Mesothelial cell of epicardium (in vitro differentiated cells): ENCODE measurements around the gene SNTG2. TPM values are rescaled to one million over a fixed set of nuclear protein-coding genes. Genes with fewer than 3 reads are reported as not detected.
"Not testable (repeated sequence)": the region's sequence is repeated elsewhere in the genome, so short reads cannot be mapped to it uniquely, and the experiment has no call there.

Source experiments
- DNase-seq, 2 experiments: peaks; one replicate each; pipeline ENCODE4 v3.0.0; 2021; ENCODE audit warnings: low spot score in 2 of 2; ENCODE audit not compliant: unreplicated experiment in 2 of 2
- H3K27ac Mint-ChIP-seq: 2 replicates; pipeline ENCODE4 v1.8.0; 2021; ENCODE audit warnings: mixed read lengths
- H3K27me3 Mint-ChIP-seq: 2 replicates; pipeline ENCODE4 v1.8.0; 2021; ENCODE audit warnings: low read depth, mixed read lengths
- H3K36me3 Mint-ChIP-seq: 2 replicates; pipeline ENCODE4 v1.8.0; 2021; ENCODE audit warnings: mixed read lengths
- H3K4me1 Mint-ChIP-seq: 2 replicates; pipeline ENCODE4 v1.8.0; 2021; ENCODE audit warnings: mixed read lengths
- H3K4me3 Mint-ChIP-seq: 2 replicates; pipeline ENCODE4 v1.8.0; 2021; ENCODE audit warnings: mild to moderate bottlenecking, moderate library complexity, mixed read lengths
- H3K9me3 Mint-ChIP-seq: 2 replicates; pipeline ENCODE4 v1.8.0; 2021; ENCODE audit warnings: mixed read lengths
- total RNA-seq: library from RNA; stranded (reverse); gene quantifications from 3 replicates; pipeline ENCODE4 v1.2.1, GENCODE V29; 2021
- TF ChIP-seq, protein P1 (sequence below): fragments of 200-600 bp; sonication (generic); IDR thresholded peaks from one replicate; pipeline ENCODE4 v1.5.0; 2021; ENCODE audit warnings: antibody characterized with exemption; ENCODE audit not compliant: unreplicated experiment

Gene SNTG2
- total RNA-seq, 1 donor from 2014 or later: not detected

- TF ChIP-seq, protein P1, sequence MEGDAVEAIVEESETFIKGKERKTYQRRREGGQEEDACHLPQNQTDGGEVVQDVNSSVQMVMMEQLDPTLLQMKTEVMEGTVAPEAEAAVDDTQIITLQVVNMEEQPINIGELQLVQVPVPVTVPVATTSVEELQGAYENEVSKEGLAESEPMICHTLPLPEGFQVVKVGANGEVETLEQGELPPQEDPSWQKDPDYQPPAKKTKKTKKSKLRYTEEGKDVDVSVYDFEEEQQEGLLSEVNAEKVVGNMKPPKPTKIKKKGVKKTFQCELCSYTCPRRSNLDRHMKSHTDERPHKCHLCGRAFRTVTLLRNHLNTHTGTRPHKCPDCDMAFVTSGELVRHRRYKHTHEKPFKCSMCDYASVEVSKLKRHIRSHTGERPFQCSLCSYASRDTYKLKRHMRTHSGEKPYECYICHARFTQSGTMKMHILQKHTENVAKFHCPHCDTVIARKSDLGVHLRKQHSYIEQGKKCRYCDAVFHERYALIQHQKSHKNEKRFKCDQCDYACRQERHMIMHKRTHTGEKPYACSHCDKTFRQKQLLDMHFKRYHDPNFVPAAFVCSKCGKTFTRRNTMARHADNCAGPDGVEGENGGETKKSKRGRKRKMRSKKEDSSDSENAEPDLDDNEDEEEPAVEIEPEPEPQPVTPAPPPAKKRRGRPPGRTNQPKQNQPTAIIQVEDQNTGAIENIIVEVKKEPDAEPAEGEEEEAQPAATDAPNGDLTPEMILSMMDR: no peak
- Mint-ChIP-seq H3K27me3 (peaks cover 1% of the 10 kb centered on the region), H3K36me3 (no peaks in the 10 kb centered on the region), H3K4me3 (no peak overlapping the region), H3K27ac (no peak overlapping the region), H3K4me1 (no peaks in the 10 kb centered on the region), H3K9me3 (no peaks in the 10 kb centered on the region)
- DNase-seq: no peak
Observed at GRCh38 chr2:1097101-1097500, 146.5 kb downstream of the SNTG2 start.

DNA sequence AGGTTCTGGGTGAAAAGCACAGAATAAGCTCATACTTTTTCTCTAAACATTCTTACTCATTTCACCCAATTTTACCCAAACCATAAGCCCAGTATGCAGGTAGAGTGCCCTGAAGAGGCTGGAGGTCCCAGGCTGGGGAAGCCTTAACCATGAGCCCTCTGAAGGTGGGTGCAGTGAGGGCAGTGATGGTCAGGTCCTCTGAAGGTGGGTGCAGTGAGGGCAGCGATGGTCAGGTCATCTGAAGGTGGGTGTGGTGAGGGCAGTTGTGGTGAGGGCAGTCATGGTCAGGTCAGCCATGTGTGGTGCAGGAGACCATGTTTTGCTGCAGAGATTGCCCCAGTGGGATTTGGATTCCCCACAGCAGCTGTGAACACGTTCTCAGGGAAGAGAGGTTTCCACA is 148.8 kb downstream of the SNTG2 start:
- no peaks in the 10 kb centered on the region for H3K9me3 Mint-ChIP-seq
- peaks cover 1% of the 10 kb centered on the region for H3K27me3 Mint-ChIP-seq
- no peaks in the 10 kb centered on the region for H3K36me3 Mint-ChIP-seq

GRCh38 chr2:1101011-1101782 is 150.5 kb downstream of the SNTG2 start:
- Mint-ChIP-seq H3K27me3 (peaks cover 1% of the 10 kb centered on the region), H3K27ac (no peak overlapping the region), H3K36me3 (no peaks in the 10 kb centered on the region), H3K9me3 (no peaks in the 10 kb centered on the region), H3K4me3 (no peak overlapping the region), H3K4me1 (no peaks in the 10 kb centered on the region)
- TF ChIP-seq, protein P1: no peak
- no peak for DNase-seq

More for the DNA sequence above, 148.8 kb downstream of the SNTG2 start:
- TF ChIP-seq, protein P1: no peak
- H3K27ac Mint-ChIP-seq: no peak overlapping the region
- no peak for DNase-seq
- no peak overlapping the region for H3K4me3 Mint-ChIP-seq
- H3K4me1 Mint-ChIP-seq: no peaks in the 10 kb centered on the region

- H3K36me3 Mint-ChIP-seq: no peaks in the 10 kb centered on the region
- no peak overlapping the region for H3K4me3 Mint-ChIP-seq
- H3K27ac Mint-ChIP-seq: no peak overlapping the region
- TF ChIP-seq, protein P1: no peak
- no peaks in the 10 kb centered on the region for H3K9me3 Mint-ChIP-seq
- peaks cover under 1% of the 10 kb centered on the region for H3K27me3 Mint-ChIP-seq
- no peaks in the 10 kb centered on the region for H3K4me1 Mint-ChIP-seq
- DNase-seq: no peak
Observed at GRCh38 chr2:1101982-1102590, 151.4 kb downstream of the SNTG2 start.

DNA sequence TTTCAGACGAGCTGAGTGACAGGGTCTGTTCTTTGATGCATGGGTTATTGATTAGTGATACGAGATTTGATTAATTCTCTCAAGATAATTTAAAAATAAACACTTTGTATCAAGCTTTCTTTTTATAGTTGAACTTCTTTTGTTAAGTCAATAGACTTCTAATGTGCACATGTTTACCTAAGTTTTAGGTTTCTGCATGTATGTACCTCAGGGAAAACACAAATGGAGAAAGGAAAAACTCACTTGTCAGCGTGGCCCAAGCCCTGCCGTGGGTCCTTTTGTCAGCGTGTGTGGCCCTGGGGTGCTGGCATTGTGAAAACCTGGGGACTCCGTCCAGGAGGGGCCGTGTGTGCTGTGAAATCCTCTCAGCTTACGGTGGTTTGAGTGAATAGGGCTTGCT is 153.7 kb downstream of the SNTG2 start:
- no peaks in the 10 kb centered on the region for H3K4me1 Mint-ChIP-seq
- H3K4me3 Mint-ChIP-seq: no peak overlapping the region
- H3K27me3 Mint-ChIP-seq: no peaks in the 10 kb centered on the region
- no peak overlapping the region for H3K27ac Mint-ChIP-seq
- no peaks in the 10 kb centered on the region for H3K9me3 Mint-ChIP-seq
- TF ChIP-seq, protein P1: no peak
- H3K36me3 Mint-ChIP-seq: no peaks in the 10 kb centered on the region
- DNase-seq: no peak

GRCh38 chr2:1106344-1106743 is 155.7 kb downstream of the SNTG2 start:
- H3K4me3 Mint-ChIP-seq, H3K27me3 Mint-ChIP-seq, H3K4me1 Mint-ChIP-seq, DNase-seq, H3K36me3 Mint-ChIP-seq, H3K27ac Mint-ChIP-seq, H3K9me3 Mint-ChIP-seq: not testable (repeated sequence)
